GM23338 (cell line): Measurements from ENCODE around the gene IL26. TPM values are rescaled to one million over a fixed set of nuclear protein-coding genes. Genes with fewer than 3 reads are reported as not detected.

Source experiments
- ATAC-seq: fragments of 200-7000 bp; cut with Tn5 transposase; 3 replicates; pipeline ENCODE4 v1.9.1; 2020
- DNase-seq: peaks from one replicate; pipeline ENCODE4 v3.0.0-alpha.2; 2015; ENCODE audit warnings: low spot score
- H2AFZ ChIP-seq: fragments of 200-600 bp; sonication (generic); 2 replicates; pipeline ENCODE4 v1.8.0; 2016; ENCODE audit warnings: antibody characterized with exemption, mild to moderate bottlenecking, moderate library complexity
- H3F3A ChIP-seq: fragments of 200-600 bp; sonication (generic); replicated peaks from 2 replicates; pipeline ENCODE4 v1.8.0; 2017; ENCODE audit warnings: antibody characterized with exemption, mixed run types, low read depth
- H3K27ac ChIP-seq: fragments of 200-600 bp; sonication (generic); 2 replicates; pipeline ENCODE4 v1.6.1; 2016; ENCODE audit warnings: low read depth
- H3K27me3 ChIP-seq: fragments of 200-600 bp; sonication (generic); 2 replicates; pipeline ENCODE4 v1.8.0; 2016; ENCODE audit warnings: mild to moderate bottlenecking, mixed run types, moderate library complexity; ENCODE audit not compliant: insufficient read depth
- H3K36me3 ChIP-seq: fragments of 200-600 bp; sonication (generic); 2 replicates; pipeline ENCODE4 v1.8.0; 2016; ENCODE audit warnings: mild to moderate bottlenecking; ENCODE audit not compliant: insufficient read depth
- H3K4me1 ChIP-seq: fragments of 200-600 bp; sonication (generic); 2 replicates; pipeline ENCODE4 v1.8.0; 2016; ENCODE audit warnings: mild to moderate bottlenecking, moderate library complexity; ENCODE audit not compliant: insufficient read depth
- H3K4me2 ChIP-seq: fragments of 200-600 bp; sonication (generic); 2 replicates; pipeline ENCODE4 v1.7.1; 2017; ENCODE audit warnings: mixed run types
- H3K4me3 ChIP-seq: fragments of 200-600 bp; sonication (generic); 2 replicates; pipeline ENCODE4 v1.6.1; 2016; ENCODE audit warnings: mixed run types
- H3K79me2 ChIP-seq: fragments of 200-600 bp; sonication (generic); replicated peaks from 2 replicates; pipeline ENCODE4 v1.8.0; 2017; ENCODE audit warnings: mild to moderate bottlenecking; ENCODE audit not compliant: insufficient read depth
- H3K9me2 ChIP-seq: fragments of 200-600 bp; sonication (generic); 2 replicates; pipeline ENCODE4 v1.8.0; 2017; ENCODE audit not compliant: insufficient read depth
- H4K20me1 ChIP-seq: fragments of 200-600 bp; sonication (generic); replicated peaks from 2 replicates; pipeline ENCODE4 v1.8.0; 2017; ENCODE audit warnings: mild to moderate bottlenecking; ENCODE audit not compliant: insufficient read depth
- H3K27ac Mint-ChIP-seq: 2 replicates; pipeline ENCODE4 v1.8.0; 2020; ENCODE audit warnings: inconsistent platforms, mild to moderate bottlenecking, moderate library complexity, mixed read lengths
- H3K27me3 Mint-ChIP-seq: 3 replicates; pipeline ENCODE4 v1.8.0; 2022; ENCODE audit warnings: low read depth, mild to moderate bottlenecking, moderate library complexity, mixed read lengths, inconsistent platforms; ENCODE audit not compliant: insufficient read depth, poor library complexity
- H3K36me3 Mint-ChIP-seq: 3 replicates; pipeline ENCODE4 v1.8.0; 2021; ENCODE audit warnings: low read depth, mild to moderate bottlenecking, inconsistent platforms, moderate library complexity, mixed read lengths
- H3K4me1 Mint-ChIP-seq: 3 replicates; pipeline ENCODE4 v1.8.0; 2020; ENCODE audit warnings: mild to moderate bottlenecking, inconsistent platforms, mixed read lengths
- H3K4me3 Mint-ChIP-seq: 3 replicates; pipeline ENCODE4 v1.8.0; 2021; ENCODE audit warnings: moderate library complexity, mild to moderate bottlenecking, inconsistent platforms, mixed read lengths
- H3K9me3 Mint-ChIP-seq: 3 replicates; pipeline ENCODE4 v1.8.0; 2020; ENCODE audit warnings: moderate library complexity, mild to moderate bottlenecking, inconsistent platforms, mixed read lengths
- CREB1 ChIP-seq: fragments of 250-450 bp; sonication (Bioruptor Pico); IDR thresholded peaks from 2 replicates; pipeline ENCODE4 v1.5.0; 2020; ENCODE audit warnings: low read depth, mild to moderate bottlenecking, moderate library complexity
- CTCF ChIP-seq, 2 experiments: fragments of 200-600 bp in 1 of 2; sonication (generic) in 1 of 2; conservative IDR thresholded peaks; 2 replicates each; pipeline versions ENCODE4 v1.5.1 to v1.6.1; 2016 to 2017; ENCODE audit warnings: antibody characterized with exemption in 2 of 2, low read depth in 2 of 2, mild to moderate bottlenecking in 2 of 2, moderate library complexity in 1 of 2
- EZH2 ChIP-seq: fragments of 200-600 bp; sonication (generic); IDR thresholded peaks from one replicate; pipeline ENCODE4 v1.8.0; 2017; ENCODE audit warnings: antibody characterized with exemption, mild to moderate bottlenecking, low read depth; ENCODE audit not compliant: unreplicated experiment
- EZH2phosphoT487 ChIP-seq: fragments of 200-600 bp; sonication (generic); IDR thresholded peaks from one replicate; pipeline ENCODE4 v1.8.1; 2018; ENCODE audit warnings: antibody characterized with exemption; ENCODE audit not compliant: unreplicated experiment
- JUNB ChIP-seq: IDR thresholded peaks from one replicate; pipeline ENCODE4 v1.6.1; 2016; ENCODE audit warnings: antibody characterized with exemption; ENCODE audit not compliant: unreplicated experiment
- NANOG ChIP-seq: IDR thresholded peaks from 2 replicates; pipeline ENCODE4 v1.6.1; 2016; ENCODE audit warnings: antibody characterized with exemption, borderline replicate concordance
- POLR2AphosphoS5 ChIP-seq: IDR thresholded peaks from 2 replicates; pipeline ENCODE4 v1.6.1; 2016; ENCODE audit warnings: antibody characterized with exemption, low read depth
- STAT1 ChIP-seq: IDR thresholded peaks from one replicate; pipeline ENCODE4 v1.6.1; 2016; ENCODE audit warnings: antibody characterized with exemption; ENCODE audit not compliant: unreplicated experiment
- ZNF114 ChIP-seq: fragments of 250-450 bp; sonication (Bioruptor Pico); IDR thresholded peaks from 2 replicates; pipeline ENCODE4 v1.5.0; 2020; ENCODE audit warnings: mild to moderate bottlenecking, moderate library complexity
- ZNF331 ChIP-seq: fragments of 250-450 bp; sonication (Bioruptor Pico); IDR thresholded peaks from 2 replicates; pipeline ENCODE4 v1.5.0; 2020; ENCODE audit warnings: low read depth, mild to moderate bottlenecking, moderate library complexity
- polyA plus RNA-seq: library from polyadenylated mRNA; unstranded; fragments of >200 nt; fragmentation: Nextera tagmentation; extraction: Ambion mirVana; gene quantifications from 2 replicates; pipeline ENCODE4 v1.2.1, GENCODE V29; 2016
- total RNA-seq: library from RNA; depleted of rRNA; stranded (reverse); fragments of >200 nt; shearing (Covaris generic); gene quantifications from 2 replicates; pipeline ENCODE4 v1.2.3, GENCODE V29; 2014
- TF ChIP-seq, protein P1 (sequence below): IDR thresholded peaks from 2 replicates; pipeline ENCODE4 v1.6.1; 2016; ENCODE audit warnings: antibody characterized with exemption
- TF ChIP-seq, protein P2 (sequence below): IDR thresholded peaks from one replicate; pipeline ENCODE4 v1.6.1; 2018; ENCODE audit warnings: antibody characterized with exemption; ENCODE audit not compliant: unreplicated experiment

The IL26 gene
- total and polyA plus RNA-seq, 2 experiments from 2014 or later, result not detected

DNA sequence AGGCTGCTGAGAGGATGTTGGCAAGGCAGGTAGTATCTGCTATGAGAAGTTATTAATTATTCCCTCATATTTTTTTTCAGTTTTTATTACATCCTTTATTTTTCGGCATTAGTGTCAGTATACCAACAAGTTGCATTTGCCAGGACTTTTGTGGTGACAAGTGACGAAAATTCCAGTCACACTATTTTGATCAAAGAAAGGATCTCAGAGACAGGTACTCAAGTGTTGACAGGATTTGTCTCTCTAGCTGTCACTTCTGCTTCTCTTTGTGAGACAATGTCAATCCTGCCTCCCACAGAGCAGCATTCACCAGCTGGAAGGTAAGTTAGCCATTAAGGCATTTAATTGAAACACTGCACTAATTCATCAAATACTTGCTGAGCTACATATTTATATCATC is 48.0 kb downstream of the IL26 start:
- no peaks in the 10 kb centered on the region for H3K79me2 ChIP-seq
- H2AFZ ChIP-seq, result no peak overlapping the region
- H3K4me3 Mint-ChIP-seq, result no peak overlapping the region
- no peaks in the 10 kb centered on the region for H3K4me1 ChIP-seq
- no peaks in the 10 kb centered on the region; the same call in 1 of the 2 replicates for H3K9me2 ChIP-seq
- H3K9me3 Mint-ChIP-seq, result no peaks in the 10 kb centered on the region
- H3K4me2 ChIP-seq, result no peak overlapping the region
- H3K36me3 Mint-ChIP-seq, result no peaks in the 10 kb centered on the region
- no peaks in the 10 kb centered on the region for H3K27me3 Mint-ChIP-seq
- H3K27ac Mint-ChIP-seq, result no peak overlapping the region
- no peaks in the 10 kb centered on the region for H4K20me1 ChIP-seq
- H3K27ac ChIP-seq, result no peak overlapping the region
- H3F3A ChIP-seq, result no peaks in the 10 kb centered on the region
- H3K36me3 ChIP-seq, result no peaks in the 10 kb centered on the region
- ATAC-seq, result no peak
- no peak overlapping the region for H3K4me3 ChIP-seq
- DNase-seq, result no peak
- H3K4me1 Mint-ChIP-seq, result peaks cover 3% of the 10 kb centered on the region; the same call in 1 of the 3 replicates
- TF ChIP-seq, protein P1, sequence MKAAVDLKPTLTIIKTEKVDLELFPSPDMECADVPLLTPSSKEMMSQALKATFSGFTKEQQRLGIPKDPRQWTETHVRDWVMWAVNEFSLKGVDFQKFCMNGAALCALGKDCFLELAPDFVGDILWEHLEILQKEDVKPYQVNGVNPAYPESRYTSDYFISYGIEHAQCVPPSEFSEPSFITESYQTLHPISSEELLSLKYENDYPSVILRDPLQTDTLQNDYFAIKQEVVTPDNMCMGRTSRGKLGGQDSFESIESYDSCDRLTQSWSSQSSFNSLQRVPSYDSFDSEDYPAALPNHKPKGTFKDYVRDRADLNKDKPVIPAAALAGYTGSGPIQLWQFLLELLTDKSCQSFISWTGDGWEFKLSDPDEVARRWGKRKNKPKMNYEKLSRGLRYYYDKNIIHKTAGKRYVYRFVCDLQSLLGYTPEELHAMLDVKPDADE, result no peak
- TF ChIP-seq STAT1, result no peak
- no peak for TF ChIP-seq EZH2
- no peak for TF ChIP-seq ZNF114 (CRISPR knock-in tag)
- TF ChIP-seq, protein P2, sequence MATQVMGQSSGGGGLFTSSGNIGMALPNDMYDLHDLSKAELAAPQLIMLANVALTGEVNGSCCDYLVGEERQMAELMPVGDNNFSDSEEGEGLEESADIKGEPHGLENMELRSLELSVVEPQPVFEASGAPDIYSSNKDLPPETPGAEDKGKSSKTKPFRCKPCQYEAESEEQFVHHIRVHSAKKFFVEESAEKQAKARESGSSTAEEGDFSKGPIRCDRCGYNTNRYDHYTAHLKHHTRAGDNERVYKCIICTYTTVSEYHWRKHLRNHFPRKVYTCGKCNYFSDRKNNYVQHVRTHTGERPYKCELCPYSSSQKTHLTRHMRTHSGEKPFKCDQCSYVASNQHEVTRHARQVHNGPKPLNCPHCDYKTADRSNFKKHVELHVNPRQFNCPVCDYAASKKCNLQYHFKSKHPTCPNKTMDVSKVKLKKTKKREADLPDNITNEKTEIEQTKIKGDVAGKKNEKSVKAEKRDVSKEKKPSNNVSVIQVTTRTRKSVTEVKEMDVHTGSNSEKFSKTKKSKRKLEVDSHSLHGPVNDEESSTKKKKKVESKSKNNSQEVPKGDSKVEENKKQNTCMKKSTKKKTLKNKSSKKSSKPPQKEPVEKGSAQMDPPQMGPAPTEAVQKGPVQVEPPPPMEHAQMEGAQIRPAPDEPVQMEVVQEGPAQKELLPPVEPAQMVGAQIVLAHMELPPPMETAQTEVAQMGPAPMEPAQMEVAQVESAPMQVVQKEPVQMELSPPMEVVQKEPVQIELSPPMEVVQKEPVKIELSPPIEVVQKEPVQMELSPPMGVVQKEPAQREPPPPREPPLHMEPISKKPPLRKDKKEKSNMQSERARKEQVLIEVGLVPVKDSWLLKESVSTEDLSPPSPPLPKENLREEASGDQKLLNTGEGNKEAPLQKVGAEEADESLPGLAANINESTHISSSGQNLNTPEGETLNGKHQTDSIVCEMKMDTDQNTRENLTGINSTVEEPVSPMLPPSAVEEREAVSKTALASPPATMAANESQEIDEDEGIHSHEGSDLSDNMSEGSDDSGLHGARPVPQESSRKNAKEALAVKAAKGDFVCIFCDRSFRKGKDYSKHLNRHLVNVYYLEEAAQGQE, result no peak
- no peak for TF ChIP-seq EZH2phosphoT487
- TF ChIP-seq NANOG, result no peak
- no peak for TF ChIP-seq ZNF331 (CRISPR knock-in tag)
- TF ChIP-seq CREB1 (CRISPR knock-in tag), result no peak
- TF ChIP-seq POLR2AphosphoS5, result no peak
- no peak for TF ChIP-seq JUNB
- TF ChIP-seq CTCF (conservative IDR thresholded peaks at IDR 0.05; ENCODE audit: low read depth in 2 of 2), result no peak
- H3K27me3 ChIP-seq, result no peaks in the 10 kb centered on the region
